ENCODE data around the gene DAD1. TPM values are rescaled to one million over a fixed set of nuclear protein-coding genes. Genes with fewer than 3 reads are reported as not detected.
"Not testable (repeated sequence)": the region's sequence is repeated elsewhere in the genome, so short reads cannot be mapped to it uniquely, and the experiment has no call there.

DAD1 gene
- total RNA-seq, 1 experiment from 2014 or later: 290 TPM

DNA sequence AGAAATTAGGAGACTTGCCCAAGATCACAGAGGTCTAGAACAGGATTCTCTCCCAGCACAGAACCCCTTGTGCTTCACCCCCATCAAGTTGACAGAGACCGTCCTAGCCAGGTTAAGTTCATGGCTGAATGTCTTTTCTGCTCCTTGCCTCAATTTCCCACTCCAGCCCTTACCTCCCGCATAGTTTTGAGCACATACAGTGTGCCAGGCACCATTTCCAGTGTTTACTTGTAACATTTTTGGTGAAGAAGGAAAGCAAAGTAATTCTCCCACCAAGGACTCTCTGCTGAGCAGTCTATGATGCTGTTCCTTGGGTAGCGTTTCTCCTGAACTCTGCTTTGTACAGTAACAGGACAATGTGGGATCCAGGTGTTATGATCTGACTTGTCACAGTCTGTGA, 10.3 kb upstream of the DAD1 start:
- no peak for DNase-seq (ENCODE audit: low read depth)

- peak; percentile 37 for DNase-seq (ENCODE audit: low read depth)
These were observed 9.8 kb upstream of the DAD1 start for GRCh38 chr14:22598896-22599244.

DNA sequence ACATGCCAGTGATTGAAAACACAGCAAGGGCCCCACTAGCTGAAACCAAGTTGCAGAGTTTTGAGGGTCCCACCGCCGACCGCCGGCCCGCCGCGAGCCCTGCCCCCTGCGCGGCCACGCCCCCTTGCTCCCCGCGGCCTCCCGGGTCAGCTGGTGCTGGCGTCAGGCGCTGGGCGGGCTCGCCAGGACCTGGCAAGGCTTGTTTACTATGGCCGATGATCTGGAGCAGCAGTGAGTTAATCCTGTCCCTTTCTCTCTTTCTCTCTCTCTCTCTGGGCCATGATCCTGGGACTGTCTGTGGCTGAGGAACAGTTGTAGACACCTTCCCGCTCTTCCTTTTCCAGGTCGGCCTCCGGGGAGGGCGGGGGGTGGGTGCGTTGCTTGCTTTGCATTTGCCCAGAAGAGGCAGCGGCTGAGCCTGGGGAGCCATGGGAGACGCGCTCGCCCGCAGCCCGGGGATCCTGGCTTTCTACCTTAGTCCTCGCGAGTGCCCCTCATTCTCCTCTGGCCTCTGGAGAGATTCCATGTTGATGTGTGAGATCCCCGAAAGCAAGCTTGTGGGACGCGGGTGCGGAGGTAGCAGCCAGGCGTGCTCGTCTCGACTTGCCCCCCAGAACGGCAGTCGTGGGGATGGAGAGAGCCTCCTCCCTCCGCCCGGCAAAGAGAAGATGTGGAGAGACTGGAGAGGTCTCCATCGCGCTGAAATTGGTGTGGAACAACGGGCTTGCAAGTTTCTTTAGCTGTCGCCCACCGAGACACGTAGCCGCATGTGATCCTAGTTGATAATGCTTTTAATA, 9.3 kb upstream of the DAD1 start, which contains the start of gene ABHD4:
Gene ABHD4, plus strand, starts transcription at position 202 of the 797 bp plus-strand sequence. Its CDS starts 7 bp downstream, at position 209.
- DNase-seq (ENCODE audit: low read depth): peak; percentile 49

GRCh38 chr14:22597771-22598098, 8.7 kb upstream of the DAD1 start:
- DNase-seq (ENCODE audit: low read depth): no peak

DNA sequence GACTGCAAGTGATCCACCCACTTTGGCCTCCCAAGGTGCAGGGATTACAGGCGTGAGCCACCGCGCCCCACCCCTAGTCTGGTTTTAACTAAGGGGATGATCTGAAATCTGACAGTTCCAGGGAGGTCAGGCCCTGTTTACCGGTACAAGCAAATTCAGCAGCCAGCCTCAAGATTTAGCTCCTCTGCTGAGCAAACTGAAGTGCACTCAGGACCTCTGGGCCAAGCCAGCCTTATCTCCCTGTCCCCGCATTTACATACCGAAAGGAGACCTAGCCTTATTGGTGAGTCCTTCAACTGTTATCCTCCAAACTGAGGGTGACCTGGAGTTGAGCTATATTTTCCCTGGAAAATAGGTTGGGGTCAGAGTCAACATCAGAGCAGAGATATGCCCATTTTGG, 8.2 kb upstream of the DAD1 start:
- DNase-seq (ENCODE audit: low read depth): no peak

DNA sequence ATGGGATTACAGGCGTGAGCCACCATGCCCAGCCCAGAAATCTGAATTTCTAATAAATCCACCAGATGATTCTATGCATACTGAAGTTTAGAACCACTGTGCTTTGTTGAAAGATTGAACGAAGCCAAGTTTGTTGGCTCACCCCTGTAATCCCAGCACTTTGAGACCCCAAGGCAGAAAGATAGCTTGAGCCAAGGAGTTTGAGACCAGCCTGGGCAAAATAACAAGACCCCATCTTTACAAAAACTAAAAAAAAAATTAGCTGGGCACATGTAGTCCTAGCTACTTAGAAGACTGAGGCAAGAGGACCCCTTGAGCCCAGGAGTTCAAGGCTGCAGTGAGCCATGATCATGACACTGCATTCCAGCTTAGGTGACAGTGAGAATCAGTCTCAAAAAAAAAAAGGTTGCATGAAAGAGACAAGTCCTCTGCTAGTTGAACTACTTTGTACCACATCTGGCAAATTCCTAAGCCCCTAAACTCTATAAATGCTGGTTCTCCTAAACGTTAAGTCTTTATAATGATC, 7.4 kb upstream of the DAD1 start:
- no peak for DNase-seq (ENCODE audit: low read depth)

GRCh38 chr14:22594156-22594716, 5.2 kb upstream of the DAD1 start:
- DNase-seq (ENCODE audit: low read depth): no peak

DNA sequence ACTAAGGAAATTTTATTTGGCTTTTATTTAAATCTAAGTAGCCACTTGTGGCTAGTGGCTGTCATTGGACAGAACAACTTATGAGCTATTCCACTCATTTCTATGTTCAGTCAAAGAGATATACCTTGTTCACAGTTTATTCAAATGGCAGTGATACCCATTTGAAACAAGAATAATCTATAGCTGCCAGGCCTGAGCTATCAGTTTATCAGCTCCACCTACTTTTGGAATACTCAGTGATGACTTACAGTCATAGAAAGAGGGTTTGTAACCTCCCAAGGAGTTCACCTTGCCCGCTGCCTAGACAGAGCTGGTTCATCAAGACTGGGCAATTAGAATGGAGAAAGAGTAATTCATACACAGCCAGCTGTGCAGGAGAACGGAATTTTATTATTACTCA, 4.6 kb upstream of the DAD1 start:
- no peak for DNase-seq (ENCODE audit: low read depth)

DNA sequence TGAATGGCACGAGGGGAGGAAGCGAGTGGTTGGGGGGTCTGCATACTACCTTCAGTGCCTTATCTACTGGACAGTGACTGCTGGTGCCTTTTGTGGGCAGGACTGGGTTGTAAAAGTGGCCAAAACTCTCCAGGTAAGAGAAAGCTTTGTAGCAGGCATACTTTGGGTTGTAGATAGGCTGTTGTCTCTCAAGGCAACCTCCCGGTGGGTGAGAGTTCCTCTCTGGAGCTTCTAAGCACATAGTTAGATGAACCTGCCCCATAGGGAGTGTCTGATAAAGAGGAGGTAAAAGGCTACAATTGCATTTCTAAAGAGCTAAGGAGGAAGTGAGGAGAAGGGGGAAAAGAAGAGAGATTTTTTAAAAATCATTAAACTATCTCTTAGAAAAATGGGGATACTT, 4.2 kb upstream of the DAD1 start:
- DNase-seq (ENCODE audit: low read depth): no peak

- no peak for DNase-seq (ENCODE audit: low read depth)
These were observed 413 bp downstream of the DAD1 start for GRCh38 chr14:22588526-22589095.

GRCh38 chr14:22587677-22588422, 1.2 kb downstream of the DAD1 start:
- DNase-seq (ENCODE audit: low read depth): not testable (repeated sequence)

- no peak for DNase-seq (ENCODE audit: low read depth)
These were observed 1.8 kb downstream of the DAD1 start for GRCh38 chr14:22587247-22587646.

DNA sequence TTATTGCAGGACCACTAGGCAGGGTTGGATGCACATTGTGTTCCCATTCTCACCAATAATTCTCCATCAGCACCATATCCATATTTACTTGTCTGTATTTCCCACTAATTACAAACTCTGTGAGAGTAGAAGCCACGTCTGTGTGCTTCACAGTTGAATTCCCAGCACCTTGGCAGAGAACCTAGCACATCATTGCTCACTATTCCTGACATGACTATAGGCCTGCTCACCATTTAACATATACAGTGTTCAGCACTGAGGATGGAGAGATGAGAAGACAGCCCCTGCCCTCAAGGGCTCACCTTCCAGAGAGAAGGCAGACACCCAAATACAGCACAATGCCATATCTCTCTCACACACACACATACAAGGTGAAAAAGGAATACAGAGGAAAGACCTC, 5.0 kb downstream of the DAD1 start:
- no peak for DNase-seq (ENCODE audit: low read depth)

DNA sequence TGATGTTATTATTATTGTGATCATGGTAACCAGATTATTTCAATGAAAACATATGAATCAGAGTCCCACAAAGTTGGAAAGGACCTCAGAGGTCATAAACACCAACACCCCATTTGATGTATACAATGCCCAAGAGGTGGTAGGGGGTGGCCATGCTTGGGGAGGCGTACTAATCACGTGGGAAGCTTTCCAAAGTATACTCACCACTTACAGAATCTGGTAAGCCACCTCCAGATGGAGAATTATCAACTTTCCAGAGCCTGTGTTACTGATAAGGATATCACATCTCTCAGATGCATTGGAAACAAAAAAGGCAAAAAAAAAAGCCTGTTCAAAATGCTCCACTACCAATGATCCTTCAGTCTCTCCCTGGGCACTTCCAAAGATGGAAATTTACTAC, 8.4 kb downstream of the DAD1 start:
- DNase-seq (ENCODE audit: low read depth): no peak

DNA sequence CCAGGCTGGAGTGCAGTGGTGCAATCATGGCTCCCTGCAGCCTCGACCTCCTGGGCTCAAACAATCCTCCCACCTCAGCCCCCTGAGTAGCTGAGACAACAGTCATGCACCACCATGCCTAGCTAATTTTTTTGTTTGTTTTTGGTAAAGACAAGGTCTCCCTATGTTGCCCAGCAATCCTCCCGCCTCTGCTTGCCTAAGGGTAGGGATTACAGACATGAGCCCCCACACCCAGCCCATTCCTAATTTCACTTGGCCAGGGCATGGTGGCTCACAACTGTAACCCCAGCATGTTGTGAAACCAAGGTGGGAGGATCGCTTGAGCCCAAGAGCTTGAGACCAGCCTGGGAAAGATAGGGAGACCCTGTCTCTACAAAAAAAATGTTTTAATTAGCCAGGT, 9.1 kb downstream of the DAD1 start:
- DNase-seq (ENCODE audit: low read depth): no peak

- DNase-seq (ENCODE audit: low read depth): no peak
These were observed 9.8 kb downstream of the DAD1 start for GRCh38 chr14:22579236-22579635.

DNA sequence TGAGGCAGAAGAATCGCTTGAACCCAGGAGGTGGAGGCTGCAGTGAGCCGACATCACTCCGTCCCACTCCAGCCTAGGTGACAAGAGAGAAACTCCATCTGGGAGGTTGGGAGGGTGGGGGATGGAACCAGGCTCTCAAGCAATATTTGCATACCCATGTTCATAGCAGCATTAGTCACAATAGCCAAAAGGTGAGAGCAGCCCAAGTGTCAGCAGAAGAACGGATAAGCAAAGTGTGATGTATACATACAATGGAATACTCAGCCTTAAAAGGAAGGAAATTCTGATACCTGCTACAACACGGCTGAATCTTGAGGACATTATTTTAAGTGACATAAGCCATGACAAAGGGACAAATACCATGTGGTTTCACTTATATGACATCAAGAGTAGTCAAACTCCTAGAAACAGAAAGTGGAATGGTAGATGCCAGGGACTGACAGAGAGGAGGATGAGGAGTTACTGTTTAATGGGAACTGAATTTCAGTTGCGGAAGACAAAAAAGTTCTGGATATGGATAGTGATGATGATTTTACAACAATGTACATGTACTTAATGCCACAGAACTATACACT, 11.6 kb downstream of the DAD1 start:
- no peak for DNase-seq (ENCODE audit: low read depth)

DNA sequence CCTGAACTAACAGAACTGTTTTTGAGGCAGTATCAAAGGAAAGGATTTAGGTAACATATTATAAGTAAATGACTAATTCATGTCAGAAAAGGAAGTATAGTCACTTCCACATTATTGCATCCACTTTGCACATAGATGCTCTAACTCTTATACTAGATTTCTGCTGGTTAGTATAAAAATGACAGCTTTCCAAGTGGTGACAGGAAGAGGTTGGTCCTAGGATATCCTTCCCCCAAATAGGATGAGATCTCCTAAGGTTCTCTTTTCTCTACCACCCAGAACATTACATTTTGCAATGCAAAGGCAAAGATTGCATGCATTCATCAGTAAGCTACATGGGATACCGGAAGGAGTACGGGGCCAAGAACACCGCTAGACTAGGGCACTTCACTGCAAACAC, 15.2 kb downstream of the DAD1 start:
- DNase-seq (ENCODE audit: low read depth): no peak

GRCh38 chr14:22572562-22573058, 16.4 kb downstream of the DAD1 start:
- peak; percentile 38 for DNase-seq (ENCODE audit: low read depth)

GRCh38 chr14:22570132-22570949, 18.7 kb downstream of the DAD1 start:
- peak; percentile 77 for DNase-seq (ENCODE audit: low read depth)

- DNase-seq (ENCODE audit: low read depth): no peak
These were observed 19.3 kb downstream of the DAD1 start for GRCh38 chr14:22569737-22570131.

Measured in LHCN-M2 (cell line).